Endothelial cell (in vitro differentiated cells): ENCODE results near the gene CTDSP1. TPM values are rescaled to one million over a fixed set of nuclear protein-coding genes. Genes with fewer than 3 reads are reported as not detected.
A peak's percentile ranks its signal among the peaks of the same experiment; 100 is the strongest.

Experiments
- DNase-seq: peaks from one replicate; pipeline ENCODE4 v3.0.0; 2021; ENCODE audit warnings: low spot score
- H3K27ac Mint-ChIP-seq: one replicate; pipeline ENCODE4 v1.8.0; 2021; ENCODE audit warnings: mixed read lengths, inconsistent platforms; ENCODE audit not compliant: unreplicated experiment
- H3K27me3 Mint-ChIP-seq: one replicate; pipeline ENCODE4 v1.8.0; 2021; ENCODE audit warnings: mild to moderate bottlenecking, moderate library complexity, mixed read lengths, inconsistent platforms; ENCODE audit not compliant: unreplicated experiment
- H3K36me3 Mint-ChIP-seq: one replicate; pipeline ENCODE4 v1.8.0; 2021; ENCODE audit warnings: mild to moderate bottlenecking, low read depth, mixed read lengths, inconsistent platforms; ENCODE audit not compliant: unreplicated experiment
- H3K4me1 Mint-ChIP-seq: one replicate; pipeline ENCODE4 v1.8.0; 2021; ENCODE audit warnings: mild to moderate bottlenecking, mixed read lengths, inconsistent platforms; ENCODE audit not compliant: unreplicated experiment
- H3K4me3 Mint-ChIP-seq: one replicate; pipeline ENCODE4 v1.8.0; 2021; ENCODE audit warnings: mild to moderate bottlenecking, mixed read lengths, inconsistent platforms; ENCODE audit not compliant: unreplicated experiment
- H3K9me3 Mint-ChIP-seq: one replicate; pipeline ENCODE4 v1.8.0; 2021; ENCODE audit warnings: mixed read lengths, inconsistent platforms; ENCODE audit not compliant: unreplicated experiment
- CTCF ChIP-seq: fragments of 200-600 bp; sonication (generic); IDR thresholded peaks from one replicate; pipeline ENCODE4 v1.5.0; 2021; ENCODE audit warnings: antibody characterized with exemption; ENCODE audit not compliant: unreplicated experiment
- total RNA-seq: library from RNA; stranded (reverse); fragmentation: NEBNext Ultra II Directional; extraction: Animal tissue kit (Norgen Biotek cat#: 25700); gene quantifications from one replicate; pipeline ENCODE4 v1.2.1, GENCODE V29; 2021; ENCODE audit not compliant: unreplicated experiment

Gene CTDSP1
- total RNA-seq, 1 donor from 2014 or later = 106 TPM

- H3K36me3 Mint-ChIP-seq = no peaks in the 10 kb centered on the region
Measured at GRCh38 chr2:218382785-218383184, 16.9 kb upstream of the CTDSP1 start.

GRCh38 chr2:218383892-218384519, 15.7 kb upstream of the CTDSP1 start:
- no peaks in the 10 kb centered on the region for H3K9me3 Mint-ChIP-seq
- peaks cover 3% of the 10 kb centered on the region for H3K4me1 Mint-ChIP-seq
- no peak for DNase-seq
- H3K4me3 Mint-ChIP-seq = no peak overlapping the region
- peaks cover 8% of the 10 kb centered on the region for H3K27me3 Mint-ChIP-seq
- H3K27ac Mint-ChIP-seq = no peak overlapping the region
- no peaks in the 10 kb centered on the region for H3K36me3 Mint-ChIP-seq
- no peak for TF ChIP-seq CTCF

More at GRCh38 chr2:218382785-218383184, 16.9 kb upstream of the CTDSP1 start:
- H3K27ac Mint-ChIP-seq = no peak overlapping the region
- no peak overlapping the region for H3K4me3 Mint-ChIP-seq
- peaks cover 3% of the 10 kb centered on the region for H3K4me1 Mint-ChIP-seq
- H3K9me3 Mint-ChIP-seq = no peaks in the 10 kb centered on the region
- no peak for DNase-seq
- H3K27me3 Mint-ChIP-seq = peaks cover 10% of the 10 kb centered on the region
- no peak for TF ChIP-seq CTCF

GRCh38 chr2:218384975-218385374, 14.7 kb upstream of the CTDSP1 start:
- no peak overlapping the region for H3K27ac Mint-ChIP-seq
- no peak for DNase-seq
- H3K27me3 Mint-ChIP-seq = peaks cover 8% of the 10 kb centered on the region
- no peaks in the 10 kb centered on the region for H3K9me3 Mint-ChIP-seq
- H3K4me3 Mint-ChIP-seq = no peak overlapping the region
- no peak for TF ChIP-seq CTCF
- H3K4me1 Mint-ChIP-seq = peaks cover 3% of the 10 kb centered on the region
- H3K36me3 Mint-ChIP-seq = no peaks in the 10 kb centered on the region

- H3K9me3 Mint-ChIP-seq = no peaks in the 10 kb centered on the region
- H3K27me3 Mint-ChIP-seq = peaks cover 5% of the 10 kb centered on the region
- DNase-seq = no peak
- H3K36me3 Mint-ChIP-seq = no peaks in the 10 kb centered on the region
- peaks cover 3% of the 10 kb centered on the region for H3K4me1 Mint-ChIP-seq
- TF ChIP-seq CTCF = no peak
- peak overlapping the region; percentile 47 for H3K4me3 Mint-ChIP-seq
- no peak overlapping the region for H3K27ac Mint-ChIP-seq
Measured at GRCh38 chr2:218386505-218387368, 12.9 kb upstream of the CTDSP1 start.
